IPS-11a (cell line): ENCODE results near the gene SORCS2.

Source experiments
- H3K4me3 ChIP-seq: one replicate; pipeline ENCODE4 v1.5.1; 2013; ENCODE audit warnings: low read depth, low read length, control low read depth

SORCS2 gene

GRCh38 chr4:7384929-7385890 is 192.9 kb downstream of the SORCS2 start:
- H3K4me3 ChIP-seq = no peak overlapping the region

GRCh38 chr4:7387925-7388324 is 195.6 kb downstream of the SORCS2 start:
- H3K4me3 ChIP-seq = no peak overlapping the region

GRCh38 chr4:7388627-7389026 is 196.3 kb downstream of the SORCS2 start:
- H3K4me3 ChIP-seq = no peak overlapping the region

DNA sequence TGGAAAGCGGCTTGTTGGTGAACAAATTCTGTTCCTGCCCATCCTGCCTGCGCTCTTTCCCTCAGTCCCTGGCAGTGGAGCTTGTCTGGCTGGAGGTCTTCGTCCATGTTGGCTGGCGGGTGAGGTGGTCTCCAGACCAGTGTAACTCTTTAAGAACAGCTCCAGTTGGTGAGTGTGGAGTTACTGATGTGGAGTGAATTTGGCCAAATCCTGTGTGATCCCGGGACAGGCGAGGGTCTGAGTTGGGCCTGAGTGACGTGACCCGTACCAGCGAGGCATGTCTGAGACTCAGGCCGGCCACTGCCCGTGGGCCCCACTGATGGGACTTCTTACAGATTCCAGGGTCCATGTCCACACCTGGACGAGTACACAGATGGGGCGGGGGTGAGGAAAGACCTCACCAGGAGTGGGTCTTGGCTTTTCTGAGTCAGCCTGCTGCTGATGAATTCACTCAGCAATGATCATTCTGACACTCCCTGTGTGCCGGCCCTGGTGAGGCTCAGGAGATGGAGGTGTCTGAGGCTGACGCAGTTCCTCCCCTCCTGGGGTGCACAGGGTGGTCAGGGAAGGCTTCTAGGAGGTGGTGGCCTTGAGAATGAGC is 196.9 kb downstream of the SORCS2 start:
- no peak overlapping the region for H3K4me3 ChIP-seq

GRCh38 chr4:7389719-7390118 is 197.4 kb downstream of the SORCS2 start:
- no peak overlapping the region for H3K4me3 ChIP-seq

GRCh38 chr4:7390336-7390735 is 198.0 kb downstream of the SORCS2 start:
- no peak overlapping the region for H3K4me3 ChIP-seq

DNA sequence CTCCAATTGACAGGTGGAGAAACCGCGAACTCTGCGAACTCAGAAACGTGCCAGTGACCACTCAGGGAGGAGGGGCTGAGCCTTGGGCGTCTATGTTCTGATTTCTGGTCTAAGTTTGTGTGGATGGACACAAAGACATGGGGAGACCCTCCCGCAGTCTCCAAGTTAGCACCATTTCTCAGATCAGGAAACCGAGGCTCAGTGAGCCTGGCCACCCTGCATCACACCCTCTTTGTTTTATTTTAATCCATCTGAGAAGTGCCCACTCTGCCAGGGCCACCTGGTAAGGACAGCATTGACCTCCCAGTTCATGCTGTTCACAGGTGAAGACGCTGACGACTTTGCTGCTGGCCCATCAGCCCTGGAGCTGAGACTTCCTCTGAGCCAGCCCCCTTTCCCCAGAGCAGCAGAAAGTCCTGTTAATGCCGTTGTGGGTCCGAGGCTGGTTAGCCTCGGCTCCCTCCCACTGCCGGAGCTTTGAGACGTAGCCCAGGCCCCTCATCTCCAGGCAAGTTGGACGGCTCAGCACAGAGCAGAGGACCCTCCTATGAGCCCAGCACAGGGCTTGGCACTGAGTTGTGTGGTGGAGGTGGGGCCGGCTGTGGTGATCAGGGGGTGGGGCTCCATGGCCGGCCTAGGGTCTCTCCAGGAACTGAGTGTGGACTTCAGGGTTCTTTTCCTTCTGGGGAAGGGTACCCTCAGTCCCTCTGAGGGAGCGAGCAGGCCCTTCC is 198.7 kb downstream of the SORCS2 start:
- no peak overlapping the region for H3K4me3 ChIP-seq

DNA sequence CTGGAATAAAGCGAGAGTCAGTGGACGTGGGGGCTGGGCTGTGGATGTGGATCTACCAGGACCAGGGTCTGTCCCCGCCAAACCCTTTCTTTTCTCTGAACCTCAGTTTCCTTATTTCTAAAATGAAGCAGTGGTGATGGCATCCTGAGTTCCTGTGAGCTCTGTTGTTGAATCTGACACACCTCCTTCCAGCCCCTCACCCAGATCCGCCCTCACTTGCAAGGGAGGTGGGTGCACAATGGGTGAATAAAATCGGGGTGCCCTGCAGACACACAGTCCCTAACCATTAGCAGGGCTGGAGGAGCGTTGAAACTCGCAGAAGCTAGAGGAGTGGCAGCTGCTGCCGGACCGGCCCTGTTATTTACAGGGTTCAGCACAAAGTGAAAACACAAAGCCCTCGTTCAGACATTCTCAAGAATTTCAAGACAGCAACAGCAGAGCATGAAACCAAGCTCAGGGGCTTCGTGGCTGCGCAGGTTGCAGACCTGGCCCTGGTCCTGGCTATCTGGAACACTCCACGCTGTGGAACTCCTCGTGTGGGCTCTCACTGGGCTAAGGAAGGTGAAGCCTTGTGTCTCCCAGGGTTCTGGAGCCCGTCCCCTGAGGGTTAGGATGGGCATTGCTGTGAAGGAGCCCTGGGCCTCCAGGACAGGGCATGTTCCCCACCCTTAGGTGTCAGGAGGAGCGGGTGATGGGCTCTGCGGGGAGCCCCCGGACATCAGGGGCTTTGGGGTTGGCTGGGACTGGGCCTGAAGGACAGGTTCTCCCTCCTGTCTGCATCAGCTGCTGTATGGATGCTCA is 199.5 kb downstream of the SORCS2 start:
- H3K4me3 ChIP-seq = no peak overlapping the region

- no peak overlapping the region for H3K4me3 ChIP-seq
These were observed 200.4 kb downstream of the SORCS2 start for GRCh38 chr4:7392438-7393421.

DNA sequence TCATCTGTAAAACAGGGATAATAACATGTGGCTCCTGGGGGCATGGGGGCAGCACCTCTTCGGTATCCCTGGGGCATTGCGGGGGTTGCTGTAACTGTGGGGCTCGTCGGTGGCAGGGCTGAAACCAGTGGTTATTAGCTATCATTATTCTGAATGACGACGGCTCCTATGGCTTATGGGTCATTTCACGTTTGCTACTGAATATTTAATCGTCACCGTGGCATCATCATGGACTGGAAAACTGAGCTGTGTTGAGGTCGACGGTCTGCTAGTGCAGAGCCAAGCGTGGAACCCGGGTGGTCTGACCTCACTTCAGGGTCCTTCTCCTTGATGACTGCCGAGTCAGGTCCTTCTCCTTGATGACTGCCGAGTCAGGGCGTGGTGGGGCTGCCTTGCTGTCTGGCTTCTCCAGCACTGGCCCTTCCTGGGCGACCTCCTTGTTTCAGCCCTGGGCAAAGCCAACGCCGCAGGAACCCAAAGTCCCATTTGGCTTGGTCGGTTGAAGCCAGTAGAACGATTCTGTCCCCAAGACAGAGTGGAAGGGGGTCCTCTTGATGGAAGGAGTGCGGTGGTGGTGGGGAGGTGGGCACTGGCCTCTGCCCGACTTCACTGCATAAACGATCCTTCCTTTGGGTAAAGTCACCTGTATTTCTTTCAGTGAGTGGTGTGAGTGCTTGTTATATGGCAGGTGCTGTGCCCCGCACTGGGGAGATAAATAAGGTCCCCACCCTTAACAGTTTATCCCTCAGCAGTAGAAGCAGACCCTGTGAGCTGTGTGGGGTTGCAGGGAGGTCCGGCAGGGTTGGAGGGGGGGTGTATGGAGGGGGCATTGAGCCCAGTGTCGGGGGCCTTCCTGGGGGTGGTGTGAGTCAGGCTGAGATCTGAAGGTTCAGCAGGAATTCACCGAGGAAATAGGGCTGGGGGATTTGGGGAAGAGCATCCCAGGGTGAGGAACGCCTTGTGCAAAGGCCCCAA is 201.6 kb downstream of the SORCS2 start:
- H3K4me3 ChIP-seq = no peak overlapping the region

GRCh38 chr4:7394681-7395451 is 202.5 kb downstream of the SORCS2 start:
- H3K4me3 ChIP-seq = no peak overlapping the region

- H3K4me3 ChIP-seq = no peak overlapping the region
These were observed 203.3 kb downstream of the SORCS2 start for GRCh38 chr4:7395645-7396044.

DNA sequence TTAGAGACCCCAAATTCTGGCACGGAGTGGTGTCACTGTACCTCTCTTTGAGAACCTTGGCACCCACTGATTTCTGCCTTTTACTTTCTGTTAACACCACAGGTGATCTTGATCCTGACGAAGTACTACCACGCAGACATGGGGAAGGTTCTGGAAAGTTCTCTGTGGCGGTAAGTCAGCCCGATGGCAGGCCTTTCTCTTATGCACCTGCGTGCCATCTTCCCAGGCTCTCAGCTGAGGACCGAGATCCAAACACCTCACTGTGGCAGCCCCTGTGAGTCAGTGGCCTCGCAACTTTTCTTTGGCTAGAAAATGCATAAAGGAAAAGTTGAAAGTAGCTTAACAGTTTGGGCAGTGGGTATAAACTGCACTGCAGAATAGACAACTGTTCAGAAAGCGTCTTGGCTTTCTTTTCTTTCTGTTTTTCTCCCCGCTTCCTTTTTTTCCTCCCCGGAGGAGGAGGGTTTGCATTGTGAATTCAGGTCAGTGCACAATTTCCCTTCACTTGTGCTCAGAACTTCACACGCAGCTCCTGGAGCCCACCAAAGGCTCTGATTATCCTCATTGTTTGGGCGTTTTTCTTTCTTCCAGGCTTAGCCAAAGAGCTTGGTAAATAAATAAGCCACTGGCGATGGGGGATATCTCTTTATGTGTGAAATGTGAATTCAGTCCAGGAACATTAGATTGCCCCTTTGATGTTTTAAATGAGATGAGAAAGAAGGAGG is 204.0 kb downstream of the SORCS2 start:
- no peak overlapping the region for H3K4me3 ChIP-seq

GRCh38 chr4:7397206-7398103 is 205.1 kb downstream of the SORCS2 start:
- H3K4me3 ChIP-seq = no peak overlapping the region

- H3K4me3 ChIP-seq = no peak overlapping the region
These were observed 205.7 kb downstream of the SORCS2 start for GRCh38 chr4:7398104-7398423.

- H3K4me3 ChIP-seq = no peak overlapping the region
These were observed 206.6 kb downstream of the SORCS2 start for GRCh38 chr4:7398788-7399439.
